Measurements from ENCODE around the gene TEX28.
"Not testable (repeated sequence)": the region's sequence is repeated elsewhere in the genome, so short reads cannot be mapped to it uniquely, and the experiment has no call there.

Gene TEX28

DNA sequence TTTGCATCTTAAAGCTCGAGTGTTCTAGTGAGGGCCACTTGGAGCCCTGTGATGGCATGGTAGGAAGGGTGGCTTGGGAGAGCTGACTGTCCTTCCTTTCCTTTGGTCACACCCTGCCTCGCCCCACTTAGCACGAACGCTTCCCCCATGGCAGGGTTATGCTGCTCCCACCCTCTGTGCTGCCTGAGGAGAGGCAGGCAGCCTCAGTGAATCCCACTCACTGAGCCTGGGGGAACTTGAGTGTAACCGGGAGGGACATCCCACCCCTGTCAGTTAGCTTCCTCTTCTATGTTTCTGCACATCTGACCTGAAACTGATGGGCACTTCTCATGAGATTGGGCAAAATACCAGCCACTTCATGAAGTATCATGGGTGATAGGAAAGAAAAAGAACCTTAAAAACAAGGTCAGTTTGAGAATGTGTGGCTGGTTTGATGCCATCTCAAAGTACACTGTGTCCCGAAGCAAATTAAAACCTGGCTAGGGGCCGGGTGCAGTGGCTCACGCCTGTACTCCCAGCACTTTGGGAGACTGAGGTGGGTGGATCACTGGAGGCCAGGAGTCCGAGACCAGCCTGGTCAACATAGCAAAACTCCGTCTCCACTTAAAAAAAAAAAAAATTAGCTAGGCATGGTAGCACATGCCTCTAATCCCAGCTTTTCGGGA lies 10.7 kb upstream of the TEX28 start:
- in situ Hi-C loops (cut with MboI; ENCODE audit: low sequenced_read_pairs): no loop called here

GRCh38 chrX:154304846-154305245 lies 9.9 kb upstream of the TEX28 start:
- Histone ChIP-seq H3K9me3 (no peaks in the 10 kb centered on the region), H3K4me1 (no peaks in the 10 kb centered on the region), H3K4me3 (no peak overlapping the region), H3K36me3 (replicated peaks) (no peaks in the 10 kb centered on the region), H3K27me3 (ENCODE audit: low read depth) (no peaks in the 10 kb centered on the region)
- no peak for DNase-seq (ENCODE audit: low spot score in 2 of 2)
- in situ Hi-C loops (cut with MboI; ENCODE audit: low sequenced_read_pairs): no loop called here

More for the DNA sequence above, 10.7 kb upstream of the TEX28 start:
- H3K36me3 ChIP-seq (replicated peaks): no peaks in the 10 kb centered on the region
- H3K9me3 ChIP-seq: no peaks in the 10 kb centered on the region
- no peaks in the 10 kb centered on the region for H3K4me1 ChIP-seq
- no peaks in the 10 kb centered on the region for H3K27me3 ChIP-seq (ENCODE audit: low read depth)
- DNase-seq (ENCODE audit: low spot score in 2 of 2): no peak
- H3K4me3 ChIP-seq: no peak overlapping the region

DNA sequence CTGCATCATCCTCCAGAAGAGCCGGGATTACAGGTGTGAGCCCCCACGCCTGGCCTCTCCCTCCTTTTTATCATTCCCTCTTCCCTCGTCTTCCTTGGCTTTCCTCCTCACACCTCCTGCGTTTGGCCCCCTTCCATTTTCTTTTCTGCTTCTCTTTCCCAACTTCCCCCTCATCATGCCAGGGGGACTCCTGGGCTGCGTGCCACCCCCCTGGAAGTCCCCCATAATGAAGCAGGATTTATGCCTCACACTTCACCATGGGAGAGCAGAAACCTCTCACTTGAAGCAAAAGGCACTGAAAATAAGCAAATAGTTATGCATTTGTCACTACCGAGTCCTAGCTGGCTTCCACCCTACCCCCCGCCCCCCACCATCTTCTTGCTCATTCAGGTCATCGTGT lies 8.6 kb upstream of the TEX28 start:
- H3K36me3 ChIP-seq (replicated peaks): no peaks in the 10 kb centered on the region
- H3K27me3 ChIP-seq (ENCODE audit: low read depth): no peaks in the 10 kb centered on the region
- in situ Hi-C loops (cut with MboI; ENCODE audit: low sequenced_read_pairs): no loop called here
- H3K4me3 ChIP-seq: no peak overlapping the region
- H3K9me3 ChIP-seq: no peaks in the 10 kb centered on the region
- H3K4me1 ChIP-seq: no peaks in the 10 kb centered on the region
- DNase-seq (ENCODE audit: low spot score in 2 of 2): no peak

DNA sequence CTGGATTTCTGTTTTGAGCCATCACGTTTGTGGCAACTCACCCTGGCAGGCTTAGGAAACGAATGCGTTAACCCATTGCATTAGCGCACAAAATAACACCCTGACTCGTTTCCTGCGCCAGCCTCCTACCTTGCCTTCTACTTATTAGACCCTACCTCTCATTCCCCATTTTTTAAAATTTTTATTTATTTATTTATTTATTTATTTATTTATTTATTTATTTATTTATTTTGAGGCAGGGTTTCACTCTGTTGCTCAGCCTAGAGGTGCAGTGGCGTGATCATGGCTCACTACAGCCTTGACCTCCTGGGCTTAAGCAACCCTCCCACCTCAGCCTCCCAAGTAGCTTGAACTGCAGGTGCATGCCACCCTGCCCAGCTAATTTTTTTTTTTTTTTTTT lies 8.1 kb upstream of the TEX28 start:
- H3K36me3 ChIP-seq (replicated peaks); in situ Hi-C loops (cut with MboI; ENCODE audit: low sequenced_read_pairs); DNase-seq (ENCODE audit: low spot score in 2 of 2); H3K4me1 ChIP-seq; H3K4me3 ChIP-seq; H3K9me3 ChIP-seq; H3K27me3 ChIP-seq (ENCODE audit: low read depth): not testable (repeated sequence)

DNA sequence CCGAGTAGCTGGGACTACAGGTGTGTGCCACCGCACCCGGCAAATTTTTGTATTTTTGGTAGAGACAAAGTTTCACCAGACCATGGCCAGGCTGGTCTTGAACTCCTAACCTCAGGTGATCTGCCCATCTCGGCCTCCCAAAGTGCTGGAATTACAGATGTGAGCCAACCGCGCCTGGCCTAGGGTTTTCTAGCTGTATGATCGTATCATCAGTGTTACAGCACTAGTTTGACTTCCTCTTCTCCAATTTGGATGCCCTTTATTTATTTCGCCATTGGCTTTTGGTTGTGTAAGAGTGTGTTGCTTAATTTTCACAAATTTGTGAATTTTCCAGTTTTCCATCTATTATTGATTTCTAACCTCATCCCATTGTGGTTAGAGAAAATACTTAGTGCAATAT lies 5.9 kb upstream of the TEX28 start:
- in situ Hi-C loops (cut with MboI; ENCODE audit: low sequenced_read_pairs): no loop called here
- H3K9me3 ChIP-seq: no peaks in the 10 kb centered on the region
- no peaks in the 10 kb centered on the region for H3K4me1 ChIP-seq
- H3K4me3 ChIP-seq: no peak overlapping the region
- H3K36me3 ChIP-seq (replicated peaks): no peaks in the 10 kb centered on the region
- no peak for DNase-seq (ENCODE audit: low spot score in 2 of 2)
- no peaks in the 10 kb centered on the region for H3K27me3 ChIP-seq (ENCODE audit: low read depth)

GRCh38 chrX:154298312-154298711 lies 3.4 kb upstream of the TEX28 start:
- no peaks in the 10 kb centered on the region for H3K4me1 ChIP-seq
- no peak overlapping the region for H3K4me3 ChIP-seq
- H3K9me3 ChIP-seq: no peaks in the 10 kb centered on the region
- no peaks in the 10 kb centered on the region for H3K36me3 ChIP-seq (replicated peaks)
- in situ Hi-C loops (cut with MboI; ENCODE audit: low sequenced_read_pairs): no loop called here
- no peaks in the 10 kb centered on the region for H3K27me3 ChIP-seq (ENCODE audit: low read depth)
- no peak for DNase-seq (ENCODE audit: low spot score in 2 of 2)

- Histone ChIP-seq H3K27me3 (ENCODE audit: low read depth) (no peaks in the 10 kb centered on the region), H3K36me3 (replicated peaks) (no peaks in the 10 kb centered on the region), H3K9me3 (no peaks in the 10 kb centered on the region), H3K4me3 (no peak overlapping the region), H3K4me1 (no peaks in the 10 kb centered on the region)
- DNase-seq (ENCODE audit: low spot score in 2 of 2): no peak
- in situ Hi-C loops (cut with MboI; ENCODE audit: low sequenced_read_pairs): no loop called here
These were observed 1.8 kb upstream of the TEX28 start for GRCh38 chrX:154296731-154297130.

GRCh38 chrX:154295664-154296310 lies 863 bp upstream of the TEX28 start, which contains the start of gene TKTL1:
TSS of gene TKTL1 (plus strand) at chrX:154295795. CDS start at chrX:154295860, 65 bp downstream.
- in situ Hi-C loops (cut with MboI; ENCODE audit: low sequenced_read_pairs): no loop called here
- no peaks in the 10 kb centered on the region for H3K4me1 ChIP-seq
- H3K4me3 ChIP-seq: no peak within 1 kb of the TSS
- no peaks in the 10 kb centered on the region for H3K9me3 ChIP-seq
- no peaks in the 10 kb centered on the region for H3K36me3 ChIP-seq (replicated peaks)
- DNase-seq (ENCODE audit: low spot score in 2 of 2): no peak
- H3K27me3 ChIP-seq (ENCODE audit: low read depth): no peaks in the 10 kb centered on the region

DNA sequence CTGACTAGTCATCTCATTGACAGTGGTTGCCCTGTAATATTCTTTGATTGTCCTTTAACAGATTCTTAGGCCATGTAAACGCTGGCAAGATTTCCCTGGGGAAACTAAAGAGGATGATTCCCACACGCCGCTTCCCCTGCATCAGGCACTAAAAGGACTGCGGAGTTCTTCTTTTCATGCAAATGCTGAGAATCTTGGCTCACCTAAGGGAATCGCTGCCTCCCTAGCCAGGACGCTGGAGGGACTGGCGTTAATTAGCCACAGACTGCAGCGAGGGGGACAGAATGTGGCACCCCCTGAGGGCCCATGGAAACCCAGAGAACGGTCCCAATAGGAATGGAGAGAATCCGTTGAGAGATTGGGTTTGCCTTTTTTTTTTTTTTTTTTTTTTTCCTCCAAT lies 8.5 kb downstream of the TEX28 start:
- H3K4me3 ChIP-seq; in situ Hi-C loops (cut with MboI; ENCODE audit: low sequenced_read_pairs); H3K27me3 ChIP-seq (ENCODE audit: low read depth); H3K4me1 ChIP-seq; H3K9me3 ChIP-seq; DNase-seq (ENCODE audit: low spot score in 2 of 2); H3K36me3 ChIP-seq (replicated peaks): not testable (repeated sequence)

- H3K4me3 ChIP-seq; H3K9me3 ChIP-seq; H3K27me3 ChIP-seq (ENCODE audit: low read depth); DNase-seq (ENCODE audit: low spot score in 2 of 2); in situ Hi-C loops (cut with MboI; ENCODE audit: low sequenced_read_pairs); H3K36me3 ChIP-seq (replicated peaks); H3K4me1 ChIP-seq: not testable (repeated sequence)
These were observed 10.2 kb downstream of the TEX28 start for GRCh38 chrX:154284489-154285338.

DNA sequence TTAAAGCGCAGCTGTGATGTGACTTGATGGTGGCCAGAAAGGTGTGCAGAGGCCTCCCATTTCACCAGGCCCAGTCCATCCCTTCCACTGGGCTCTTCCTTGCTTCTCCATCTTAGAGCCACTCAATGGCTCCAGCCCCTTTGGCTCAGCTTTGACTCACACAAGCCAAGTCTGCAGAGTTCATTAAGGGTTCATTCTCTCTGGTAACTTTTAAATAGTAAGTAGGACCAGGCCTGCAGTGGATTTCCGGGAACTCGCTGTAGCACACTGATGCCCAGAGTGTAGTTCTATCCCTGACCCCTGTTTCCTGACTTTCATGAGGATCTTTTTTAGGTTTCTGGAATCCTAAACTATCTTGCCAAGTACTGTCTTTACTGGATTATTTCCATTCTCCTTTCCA lies 25.7 kb downstream of the TEX28 start:
- H3K36me3 ChIP-seq (replicated peaks); in situ Hi-C loops (cut with MboI; ENCODE audit: low sequenced_read_pairs); H3K27me3 ChIP-seq (ENCODE audit: low read depth); DNase-seq (ENCODE audit: low spot score in 2 of 2); H3K4me1 ChIP-seq; H3K4me3 ChIP-seq; H3K9me3 ChIP-seq: not testable (repeated sequence)

DNA sequence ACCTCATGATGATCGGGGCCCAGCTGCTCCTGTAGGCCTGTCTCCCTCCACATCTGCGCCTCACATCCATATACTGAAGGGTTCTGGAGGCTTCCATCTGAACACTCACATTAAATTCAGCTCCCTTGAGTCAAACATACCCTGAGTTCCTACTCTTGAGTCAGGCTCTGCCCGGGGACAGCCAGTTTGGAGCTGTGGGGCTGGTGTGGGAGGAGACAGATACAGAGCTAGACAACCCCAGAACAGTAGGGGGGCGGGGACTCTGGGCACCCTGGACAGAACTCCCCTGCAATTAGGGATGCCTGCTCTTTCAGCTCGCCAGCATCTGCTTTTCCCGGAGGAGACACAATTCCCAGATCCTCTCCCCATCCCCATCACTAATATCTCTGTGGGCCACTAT lies 31.9 kb downstream of the TEX28 start:
- H3K9me3 ChIP-seq; H3K36me3 ChIP-seq (replicated peaks); H3K4me1 ChIP-seq; H3K27me3 ChIP-seq (ENCODE audit: low read depth); H3K4me3 ChIP-seq; in situ Hi-C loops (cut with MboI; ENCODE audit: low sequenced_read_pairs); DNase-seq (ENCODE audit: low spot score in 2 of 2): not testable (repeated sequence)

GRCh38 chrX:154258711-154259110 lies 36.2 kb downstream of the TEX28 start:
- DNase-seq (ENCODE audit: low spot score in 2 of 2); in situ Hi-C loops (cut with MboI; ENCODE audit: low sequenced_read_pairs); H3K9me3 ChIP-seq; H3K36me3 ChIP-seq (replicated peaks); H3K4me1 ChIP-seq; H3K27me3 ChIP-seq (ENCODE audit: low read depth); H3K4me3 ChIP-seq: not testable (repeated sequence)

DNA sequence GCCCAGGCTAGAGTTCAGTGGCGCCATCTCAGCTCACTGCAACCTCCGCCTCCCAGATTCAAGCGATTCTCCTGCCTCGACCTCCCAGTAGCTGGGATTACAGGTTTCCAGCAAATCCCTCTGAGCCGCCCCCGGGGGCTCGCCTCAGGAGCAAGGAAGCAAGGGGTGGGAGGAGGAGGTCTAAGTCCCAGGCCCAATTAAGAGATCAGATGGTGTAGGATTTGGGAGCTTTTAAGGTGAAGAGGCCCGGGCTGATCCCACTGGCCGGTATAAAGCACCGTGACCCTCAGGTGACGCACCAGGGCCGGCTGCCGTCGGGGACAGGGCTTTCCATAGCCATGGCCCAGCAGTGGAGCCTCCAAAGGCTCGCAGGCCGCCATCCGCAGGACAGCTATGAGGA lies 37.6 kb downstream of the TEX28 start, which contains the start of gene OPN1MW3:
TSS of gene OPN1MW3 (plus strand) at position 301 of the 400 bp plus-strand sequence. CDS start at position 339, 38 bp downstream.
- H3K27me3 ChIP-seq (ENCODE audit: low read depth); H3K9me3 ChIP-seq; H3K36me3 ChIP-seq (replicated peaks); DNase-seq (ENCODE audit: low spot score in 2 of 2); H3K4me3 ChIP-seq; in situ Hi-C loops (cut with MboI; ENCODE audit: low sequenced_read_pairs); H3K4me1 ChIP-seq: not testable (repeated sequence)

Measured in HAP-1 (cell line).